ENCODE results near the gene FOXK1. TPM values are rescaled to one million over a fixed set of nuclear protein-coding genes. Genes with fewer than 3 reads are reported as not detected.
"Not testable (repeated sequence)": the region's sequence is repeated elsewhere in the genome, so short reads cannot be mapped to it uniquely, and the experiment has no call there.

FOXK1 gene
- total RNA-seq, 1 donor from 2014 or later = 21.2 TPM

DNA sequence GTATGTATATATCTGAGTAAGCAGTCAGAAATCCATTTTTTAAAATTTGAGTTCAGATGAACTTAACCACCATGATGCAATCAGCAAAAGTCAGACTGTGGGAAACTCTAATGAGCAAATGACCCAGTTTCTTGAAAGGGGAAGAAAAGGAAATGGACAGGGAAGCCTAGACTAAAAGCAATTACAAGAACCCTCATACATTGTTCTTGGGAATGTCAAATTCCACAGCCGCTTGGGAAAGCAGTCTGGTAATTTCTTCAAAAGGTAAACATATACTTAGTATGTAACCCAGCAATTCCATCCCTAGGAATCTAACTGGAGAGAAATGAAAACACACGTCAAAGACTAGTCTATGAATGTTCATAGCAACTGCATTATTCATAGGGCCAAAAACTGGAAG is 16.4 kb upstream of the FOXK1 start:
- peak in 1 of 2 donors; percentile 83 for DNase-seq (ENCODE audit: low read depth in 2 of 2)

DNA sequence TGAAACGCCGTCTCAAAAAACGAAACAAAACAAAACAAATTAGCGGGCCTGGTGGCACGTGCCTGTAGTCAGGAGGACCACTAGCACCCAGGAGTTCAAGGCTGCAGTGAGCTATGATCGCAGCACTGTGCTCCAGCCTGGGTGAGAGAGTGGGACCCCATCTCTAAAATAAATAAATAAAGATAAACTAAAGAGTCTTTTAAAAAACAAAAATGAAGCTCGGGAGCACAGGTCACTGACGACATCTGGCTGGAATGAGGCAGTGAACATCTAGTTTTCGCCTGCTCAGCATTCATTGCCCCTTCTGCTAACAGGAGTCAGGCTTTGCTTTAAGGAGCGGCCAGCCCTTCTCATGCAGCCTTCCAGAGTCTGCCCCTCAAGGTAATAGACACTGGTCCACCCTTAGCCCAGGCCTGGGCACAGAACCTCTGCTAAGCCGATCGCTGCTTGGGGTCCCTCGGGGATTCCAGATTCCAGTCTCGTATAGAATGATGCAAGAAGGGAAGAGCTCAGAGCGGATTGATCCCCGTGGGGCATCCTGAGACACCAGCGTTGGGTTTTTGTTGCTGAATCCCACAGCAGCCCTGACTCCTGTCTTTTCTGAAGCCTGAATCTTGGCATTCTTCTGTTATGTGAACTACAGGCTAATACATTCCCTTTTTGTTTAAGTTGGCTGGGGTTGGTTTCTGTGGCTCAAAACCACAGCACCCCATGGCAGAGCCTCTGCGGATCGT is 14.2 kb upstream of the FOXK1 start:
- DNase-seq (ENCODE audit: low read depth in 2 of 2) = no peak

DNA sequence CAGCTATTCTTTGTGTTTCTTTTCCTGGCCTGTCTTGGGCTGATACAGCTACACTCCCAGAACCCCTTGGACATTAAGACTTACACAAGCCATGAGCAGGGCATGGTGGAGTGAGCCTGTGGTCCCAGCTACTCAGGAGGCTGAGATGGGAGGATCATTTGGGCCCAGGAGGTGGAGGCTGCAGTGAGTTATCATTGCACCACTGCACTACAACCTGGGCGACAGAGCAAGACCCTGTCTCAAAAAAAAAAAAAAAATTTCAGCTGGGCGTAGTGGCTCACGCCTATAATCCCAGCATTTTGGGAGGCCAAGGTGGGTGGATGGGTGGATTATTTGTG is 13.6 kb upstream of the FOXK1 start:
- no peak for DNase-seq (ENCODE audit: low read depth in 2 of 2)

DNA sequence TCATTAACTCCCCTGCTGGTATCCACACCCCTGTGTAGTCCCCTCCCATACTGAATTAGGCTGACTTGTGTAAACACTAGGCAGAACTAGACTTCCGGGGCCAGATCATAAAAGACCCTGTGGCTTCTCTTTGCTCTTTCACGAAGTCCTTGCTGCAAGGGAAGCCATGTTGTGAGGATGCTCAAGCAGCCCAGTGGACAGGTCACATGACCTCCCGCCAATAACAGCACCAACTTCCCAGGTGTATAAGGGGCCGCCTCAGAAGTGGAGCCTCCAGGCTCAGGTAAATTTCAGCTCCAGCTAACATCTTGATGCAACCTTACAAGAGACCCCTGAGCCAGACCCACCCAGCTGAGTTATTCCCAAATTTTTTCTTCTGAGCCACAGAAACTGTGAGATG is 11.3 kb upstream of the FOXK1 start:
- no peak for DNase-seq (ENCODE audit: low read depth in 2 of 2)

DNA sequence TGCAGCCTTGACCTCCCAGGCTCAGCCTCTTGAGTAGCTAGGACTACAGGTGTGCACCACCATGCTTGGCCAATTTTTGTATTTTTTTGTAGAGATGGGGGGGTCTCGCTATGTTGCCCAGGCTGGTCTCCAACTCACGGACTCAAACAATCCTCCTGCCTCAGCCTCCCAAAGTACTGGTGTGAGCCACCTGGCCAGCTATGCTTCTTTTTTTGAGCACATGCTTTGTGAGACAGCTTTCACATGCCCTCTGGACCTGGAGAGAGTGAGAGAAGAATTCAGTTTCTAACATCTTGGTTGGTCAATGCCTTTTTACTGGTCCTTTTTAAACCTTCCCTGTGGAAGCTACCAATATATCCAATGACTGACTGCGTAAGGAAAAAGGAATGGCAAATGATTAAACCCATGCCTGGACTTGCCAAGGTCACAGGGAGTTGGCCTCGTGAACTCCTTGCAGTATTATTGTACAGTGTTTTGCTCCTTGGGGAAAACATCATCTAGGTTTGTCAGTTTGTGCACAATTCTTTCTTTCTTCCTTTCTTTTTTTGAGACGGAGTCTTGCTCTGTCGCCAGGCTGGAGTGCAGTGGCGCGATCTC is 6.2 kb upstream of the FOXK1 start:
- no peak for DNase-seq (ENCODE audit: low read depth in 2 of 2)

DNA sequence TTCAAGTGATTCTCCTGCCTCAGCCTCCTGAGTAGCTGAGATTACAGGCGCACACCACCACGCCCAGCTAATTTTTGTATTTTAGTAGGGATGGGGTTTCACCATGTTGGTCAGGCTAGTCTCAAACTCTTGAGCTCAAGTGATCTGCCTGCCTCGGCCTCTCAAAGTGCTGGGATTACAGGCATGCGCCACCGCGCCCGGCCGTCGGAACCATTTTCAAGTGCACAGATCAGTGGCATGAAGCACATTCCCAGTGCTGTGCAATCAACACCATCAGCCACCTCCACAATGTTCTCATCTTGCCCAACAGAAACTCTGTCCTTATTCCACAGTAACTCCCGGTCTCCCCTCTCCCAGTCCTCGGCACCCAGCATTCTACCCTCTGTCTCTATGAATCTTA is 4.6 kb upstream of the FOXK1 start:
- DNase-seq (ENCODE audit: low read depth in 2 of 2) = not testable (repeated sequence)

DNA sequence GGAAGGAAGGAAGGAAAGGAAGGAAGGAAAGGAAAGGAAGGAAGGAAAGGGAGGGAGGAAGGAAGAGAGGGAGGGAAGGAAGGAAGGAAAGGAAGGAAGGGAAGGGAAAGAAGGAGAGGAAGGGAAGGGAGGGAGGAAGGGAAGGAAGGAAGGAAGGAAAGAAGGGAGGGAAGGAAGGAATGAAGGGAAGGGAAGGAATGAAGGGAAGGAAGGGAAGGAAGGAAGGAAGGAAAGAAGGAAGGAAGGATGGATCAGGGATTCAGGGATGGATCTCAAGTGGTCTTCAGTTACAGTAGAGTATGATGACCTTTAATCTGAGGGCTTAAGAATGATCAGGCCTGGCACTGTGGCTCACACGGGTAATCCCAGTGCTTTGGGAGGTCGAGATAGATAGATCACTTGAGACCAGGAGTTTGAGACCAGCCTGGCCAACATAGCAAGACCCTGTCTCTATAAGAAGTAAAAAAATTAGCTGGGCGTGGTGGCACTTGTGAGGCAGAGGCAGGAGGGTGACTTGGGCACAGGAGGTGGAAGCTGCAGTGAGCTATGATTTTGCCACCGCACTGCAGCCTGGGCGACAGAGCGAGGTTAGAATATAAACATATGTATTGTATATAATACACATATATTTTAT is 760 bp upstream of the FOXK1 start:
- peak in 1 of 2 donors; percentile 12 for DNase-seq (ENCODE audit: low read depth in 2 of 2)

DNA sequence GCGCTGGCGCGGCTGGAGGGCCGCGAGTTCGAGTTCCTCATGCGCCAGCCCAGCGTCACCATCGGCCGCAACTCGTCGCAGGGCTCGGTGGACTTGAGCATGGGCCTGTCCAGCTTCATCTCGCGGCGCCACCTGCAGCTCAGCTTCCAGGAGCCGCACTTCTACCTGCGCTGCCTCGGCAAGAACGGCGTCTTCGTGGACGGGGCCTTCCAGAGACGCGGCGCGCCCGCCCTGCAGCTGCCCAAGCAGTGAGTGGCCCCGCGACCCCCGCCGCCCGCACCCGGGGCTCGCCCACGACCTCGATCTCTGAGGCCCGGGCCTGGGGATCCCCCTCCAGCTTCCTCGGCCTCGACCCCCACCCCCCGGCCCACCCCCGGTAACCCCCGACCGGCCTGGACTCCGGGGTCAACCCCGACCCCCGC is 537 bp downstream of the FOXK1 start:
- peak; percentile 11 to 61 for DNase-seq (ENCODE audit: low read depth in 2 of 2)

DNA sequence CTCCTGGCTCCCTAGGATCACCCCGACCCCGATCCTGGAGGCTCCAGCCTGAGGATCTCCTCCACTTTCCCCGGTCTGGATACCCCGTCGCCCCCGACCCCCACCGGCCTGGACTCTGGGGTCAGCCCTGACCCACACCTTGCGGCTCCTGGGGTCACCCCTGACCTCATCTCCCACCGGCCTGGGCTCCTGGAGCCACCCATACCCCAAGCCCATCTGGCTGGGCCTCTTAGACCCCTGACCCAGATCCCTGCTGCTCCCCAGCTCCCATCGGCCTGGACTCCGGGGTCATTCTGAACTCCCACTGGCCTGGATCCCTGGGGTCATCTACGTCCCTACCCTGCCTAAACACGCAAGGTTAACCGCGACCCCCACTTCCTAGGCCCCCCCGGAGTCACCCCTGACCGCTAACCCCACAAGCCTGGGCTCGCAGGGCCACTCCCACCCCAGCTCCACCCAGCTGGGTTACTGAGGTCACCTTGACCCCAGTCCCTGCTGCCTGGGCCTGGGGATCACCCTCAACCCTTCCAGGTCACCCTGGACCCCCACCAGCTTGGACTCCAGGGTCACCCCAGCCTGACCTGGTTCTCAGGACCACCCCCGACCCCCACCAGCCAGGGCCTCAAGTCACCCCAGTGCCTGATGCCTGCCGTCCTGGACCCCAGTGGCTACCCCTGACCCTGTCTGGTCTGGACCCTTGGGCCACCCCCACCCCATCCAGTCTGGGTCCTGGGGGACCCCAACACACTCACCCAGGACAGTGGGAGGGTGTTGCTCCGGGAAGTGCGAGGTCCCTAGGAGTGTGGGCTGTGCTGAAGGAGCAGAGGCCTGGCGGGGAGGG is 1.2 kb downstream of the FOXK1 start:
- peak in 1 of 2 donors; percentile 16 for DNase-seq (ENCODE audit: low read depth in 2 of 2)

DNA sequence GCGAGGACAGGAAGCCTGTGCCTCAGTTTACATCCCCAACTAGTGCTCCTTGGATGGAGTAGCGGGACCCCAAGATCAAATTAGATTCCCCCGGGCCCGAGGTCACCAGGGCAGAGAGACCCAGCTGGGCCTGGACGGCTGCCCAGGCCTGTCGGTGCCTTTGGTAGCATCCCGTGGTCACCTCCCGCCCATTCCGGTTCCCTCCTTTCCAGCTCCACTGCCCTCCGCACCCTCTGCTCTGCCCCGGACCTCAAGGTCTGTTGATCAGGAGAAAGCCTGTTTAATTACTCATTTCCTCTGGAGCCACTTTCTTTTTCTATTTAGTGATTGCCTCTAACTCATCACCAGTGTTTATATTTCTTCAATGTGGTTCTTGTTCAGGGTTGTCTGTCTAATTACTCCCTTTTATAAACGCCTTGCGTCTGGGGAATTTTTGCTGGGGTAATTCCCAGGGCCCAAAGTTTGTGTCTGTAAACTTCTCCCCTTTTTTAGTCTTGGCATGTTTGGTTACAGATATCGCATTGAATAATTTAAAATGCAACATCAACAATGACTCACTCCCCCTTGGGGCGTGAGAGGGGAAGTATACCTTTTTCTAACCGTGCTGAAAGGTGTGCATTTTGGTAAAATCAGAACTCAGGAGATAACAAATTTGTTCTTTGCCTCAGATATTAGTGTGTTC is 1.9 kb downstream of the FOXK1 start:
- DNase-seq (ENCODE audit: low read depth in 2 of 2) = peak; percentile 56 to 82

DNA sequence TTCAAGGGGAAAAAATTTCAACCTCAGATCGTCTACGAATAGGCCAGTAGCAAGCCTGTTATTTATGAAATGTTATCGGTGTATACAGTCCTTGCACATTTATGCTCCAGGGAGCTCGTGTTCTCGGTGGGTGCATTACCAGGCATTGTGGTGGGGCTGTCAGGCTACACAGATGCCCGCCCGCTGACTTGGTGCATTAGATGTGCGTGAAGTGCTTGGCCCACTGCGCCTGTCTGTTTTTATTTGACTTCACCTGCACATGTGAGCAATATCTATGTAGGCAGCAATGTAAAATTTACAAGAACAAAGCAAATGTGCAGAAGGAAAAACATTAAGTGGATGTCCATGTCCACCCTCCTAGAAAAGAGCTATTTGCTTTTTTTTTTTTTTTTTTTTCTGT is 2.8 kb downstream of the FOXK1 start:
- DNase-seq (ENCODE audit: low read depth in 2 of 2) = no peak

DNA sequence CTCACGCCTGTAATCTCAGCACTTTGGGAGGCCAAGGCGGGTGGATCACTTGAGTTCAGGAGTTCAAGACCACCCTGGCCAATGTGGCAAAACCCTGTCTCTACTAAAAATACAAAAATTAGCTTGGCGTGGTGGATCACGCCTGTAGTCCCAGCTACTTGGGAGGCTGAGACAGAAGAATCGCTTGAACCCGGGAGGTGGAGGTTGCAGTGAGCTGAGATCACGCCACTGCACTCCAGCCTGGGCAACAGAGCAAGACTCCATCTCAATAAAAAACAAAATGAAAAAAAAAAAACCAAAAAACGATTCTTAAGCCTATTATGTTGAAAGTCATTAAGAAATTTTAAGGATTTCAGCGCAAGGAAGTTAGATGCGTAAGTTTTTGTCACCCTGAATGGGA is 3.6 kb downstream of the FOXK1 start:
- not testable (repeated sequence) for DNase-seq (ENCODE audit: low read depth in 2 of 2)

DNA sequence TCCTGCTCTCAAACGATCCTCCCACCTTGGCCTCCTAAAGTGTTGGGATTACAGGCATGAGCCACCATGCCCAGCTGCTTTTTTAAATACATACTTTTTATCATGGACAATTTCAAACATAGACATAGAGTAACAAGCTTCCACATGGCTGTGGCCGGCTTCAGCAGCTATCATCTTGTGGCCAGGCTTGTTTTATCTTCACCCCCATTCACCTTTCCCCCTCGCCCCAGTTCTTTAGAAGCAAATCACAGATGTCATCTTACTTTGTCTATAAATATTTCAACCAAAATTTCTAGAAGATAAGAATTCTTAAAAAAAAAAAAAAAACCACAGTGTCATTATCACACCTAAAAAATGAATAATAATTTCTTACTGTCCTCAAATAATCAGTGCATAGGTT is 5.9 kb downstream of the FOXK1 start:
- DNase-seq (ENCODE audit: low read depth in 2 of 2) = no peak

DNA sequence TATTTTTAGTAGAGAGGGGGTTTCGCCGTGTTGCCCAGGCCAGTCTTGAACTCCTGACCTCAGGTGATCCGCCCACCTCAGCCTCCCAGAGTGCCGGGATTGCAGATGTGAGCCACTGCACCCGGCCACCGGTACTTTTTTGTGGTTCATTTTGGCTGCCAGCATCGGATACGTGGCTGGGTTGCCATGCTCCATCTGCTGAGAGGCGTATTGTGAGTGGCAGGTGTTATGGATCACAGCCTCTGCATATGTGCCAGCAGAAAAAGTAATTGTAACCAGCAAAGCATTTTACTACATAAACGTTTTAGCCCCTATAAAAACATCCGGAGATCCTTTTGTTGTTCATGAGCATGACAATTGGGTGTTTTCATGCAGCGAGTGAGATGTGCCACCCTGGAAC is 7.1 kb downstream of the FOXK1 start:
- no peak for DNase-seq (ENCODE audit: low read depth in 2 of 2)

DNA sequence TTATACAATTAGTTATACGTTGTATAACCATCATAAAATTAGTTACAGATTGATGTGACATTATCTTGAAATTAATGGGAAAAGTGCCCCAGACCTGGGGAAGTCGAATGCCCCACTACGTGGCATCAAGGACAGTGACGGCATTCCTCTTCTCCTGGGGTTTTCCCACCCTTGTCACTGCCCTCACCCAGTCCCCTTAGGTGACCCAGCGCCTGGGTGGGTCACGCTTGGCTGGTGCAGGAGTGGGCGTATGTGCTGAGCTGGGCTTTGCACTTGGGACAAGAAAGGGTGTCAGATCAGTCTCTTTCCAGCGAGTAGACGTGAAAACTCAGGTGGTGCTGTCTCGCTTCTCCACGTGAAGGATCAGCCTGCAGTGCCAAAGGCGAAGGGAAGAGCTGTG is 7.6 kb downstream of the FOXK1 start:
- no peak for DNase-seq (ENCODE audit: low read depth in 2 of 2)

DNA sequence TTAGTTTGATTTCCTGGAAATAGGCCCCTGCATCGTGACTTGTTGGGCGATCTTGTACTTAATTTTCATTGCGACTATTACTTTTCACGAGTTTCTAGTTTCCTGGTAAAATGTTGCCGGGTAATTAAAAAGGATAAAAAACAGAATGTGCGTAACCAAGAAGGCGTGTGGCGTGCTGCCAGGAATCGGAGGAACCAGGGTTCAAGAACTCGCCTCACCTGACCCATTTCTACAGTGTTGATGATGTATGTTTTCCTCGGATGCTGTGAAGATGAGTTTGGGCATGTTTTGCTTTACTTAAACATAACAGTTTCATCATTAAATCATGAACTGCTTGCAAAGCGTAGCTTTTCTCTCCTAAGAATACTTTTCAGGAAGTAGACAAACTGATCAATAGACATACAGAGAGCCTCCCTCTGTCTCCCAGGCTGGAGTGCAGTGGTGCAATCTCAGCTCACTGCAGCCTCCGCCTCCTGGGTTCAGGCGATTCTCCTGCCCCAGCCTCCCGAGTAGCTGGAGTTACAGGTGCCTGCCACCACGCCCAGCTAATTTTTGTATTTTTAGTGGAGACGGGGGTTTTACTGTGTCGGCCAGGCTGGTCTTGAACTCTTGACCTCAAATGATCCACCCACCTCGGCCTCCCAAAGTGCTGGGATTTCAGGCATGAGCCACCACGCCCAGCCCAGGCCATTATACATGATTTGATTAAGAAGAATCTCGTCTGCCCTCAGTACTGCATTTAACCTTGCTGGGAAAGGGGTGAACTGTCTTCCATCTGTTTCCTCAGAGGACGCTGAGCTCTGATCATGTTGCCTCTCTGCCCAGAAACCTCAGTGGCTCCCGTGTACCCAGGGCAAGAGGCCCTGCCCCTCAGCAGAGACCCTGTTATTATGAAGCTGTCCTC is 9.1 kb downstream of the FOXK1 start:
- no peak for DNase-seq (ENCODE audit: low read depth in 2 of 2)

DNA sequence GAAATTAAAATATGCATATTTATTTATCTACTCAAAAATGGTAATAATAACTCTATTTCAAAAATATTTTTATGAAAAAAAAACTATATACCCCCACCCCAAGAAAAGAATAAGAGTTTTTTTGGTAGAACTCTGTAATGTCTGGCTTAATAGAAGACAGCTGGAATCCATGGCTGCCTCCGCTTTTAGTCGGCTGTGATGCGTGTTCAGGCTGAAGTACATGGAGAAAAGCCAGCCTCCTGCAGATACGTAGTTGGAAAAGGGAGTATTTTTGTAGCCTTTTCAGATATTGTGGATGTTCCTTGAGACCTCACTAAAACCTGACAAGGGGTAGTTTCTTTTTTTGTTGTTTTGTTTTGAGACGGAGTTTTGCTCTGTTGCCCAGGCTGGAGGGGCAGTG is 10.0 kb downstream of the FOXK1 start:
- DNase-seq (ENCODE audit: low read depth in 2 of 2) = no peak

DNA sequence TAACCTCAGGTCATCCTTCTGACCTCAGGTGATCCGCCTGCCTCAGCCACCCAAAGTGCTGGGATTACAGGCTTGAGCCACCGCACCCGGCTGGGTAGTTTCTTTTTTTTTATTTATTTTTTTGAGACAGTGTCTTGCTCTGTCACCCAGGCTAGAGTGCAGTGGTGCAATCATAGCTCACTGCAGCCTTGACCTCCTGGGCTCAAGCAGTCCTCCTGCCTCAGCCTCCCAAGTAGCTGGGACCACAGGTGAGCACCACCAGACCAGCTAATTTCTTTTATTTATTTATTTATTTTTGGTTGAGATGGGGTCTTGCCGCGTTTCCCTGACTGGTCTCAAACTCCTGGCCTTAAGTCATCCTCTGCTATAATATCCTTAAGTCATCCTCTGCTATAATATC is 10.5 kb downstream of the FOXK1 start:
- DNase-seq (ENCODE audit: low read depth in 2 of 2) = not testable (repeated sequence)

DNA sequence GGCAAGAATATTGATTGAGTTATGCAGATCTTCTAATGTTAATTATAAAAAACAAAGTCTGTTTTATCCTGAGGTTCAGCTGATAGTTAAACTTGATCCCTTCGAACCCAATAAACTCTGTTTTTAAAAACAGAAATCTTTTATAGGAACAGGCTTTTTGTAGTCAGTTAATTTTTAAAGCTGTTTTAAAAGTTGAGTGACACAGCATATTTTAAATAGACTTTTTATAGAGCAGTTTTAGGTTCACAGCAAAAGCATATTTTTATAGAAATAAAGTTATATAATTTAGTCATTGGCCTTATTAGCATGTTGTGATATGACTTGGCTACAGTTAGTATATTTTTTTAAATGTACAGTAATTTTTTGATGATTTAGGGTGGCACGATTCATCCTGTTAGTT is 11.1 kb downstream of the FOXK1 start:
- DNase-seq (ENCODE audit: low read depth in 2 of 2) = no peak

DNA sequence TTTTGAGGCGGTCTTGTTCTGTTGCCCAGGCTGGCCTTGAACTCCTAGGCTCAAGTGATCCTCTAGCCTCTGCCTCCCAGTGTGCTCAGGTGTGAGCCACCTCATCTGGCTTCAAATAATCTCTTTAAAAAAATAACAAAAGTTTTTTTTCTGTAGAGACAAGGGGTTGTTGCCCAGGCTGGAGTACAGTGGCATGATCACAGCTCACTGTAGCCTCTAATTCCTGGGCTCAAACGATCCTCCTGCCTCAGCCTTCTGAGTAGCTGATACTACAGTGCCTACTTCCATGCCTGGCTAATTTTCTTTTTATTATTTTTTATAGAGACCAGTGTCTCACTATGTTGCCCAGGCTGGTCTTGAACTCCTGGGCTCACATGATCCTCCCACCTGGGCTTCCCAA is 11.7 kb downstream of the FOXK1 start:
- no peak for DNase-seq (ENCODE audit: low read depth in 2 of 2)

DNA sequence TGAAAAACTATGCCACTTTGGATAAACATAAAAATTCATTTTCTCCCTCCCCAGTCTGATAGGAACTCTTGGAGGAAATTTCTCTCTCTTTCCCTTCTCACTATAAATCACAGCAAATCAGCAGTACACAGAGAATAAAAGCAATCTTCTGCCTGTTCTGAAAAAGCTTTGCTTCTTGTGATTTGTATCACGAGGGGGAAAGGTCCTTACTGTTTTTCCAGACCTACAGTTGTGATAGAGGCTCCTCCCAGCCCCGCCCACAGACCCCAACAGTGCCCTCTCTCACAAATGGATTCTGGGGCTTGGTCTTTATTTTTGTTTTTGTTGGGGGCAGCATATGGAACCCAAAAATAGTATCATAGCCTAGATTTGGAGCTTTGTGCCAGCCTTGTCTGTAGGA is 12.2 kb downstream of the FOXK1 start:
- no peak for DNase-seq (ENCODE audit: low read depth in 2 of 2)
